Tibial nerve (tissue), 4 donors: ENCODE results near the gene CCDC43. TPM values are rescaled to one million over a fixed set of nuclear protein-coding genes. Genes with fewer than 3 reads are reported as not detected.
A peak's percentile ranks its signal among the peaks of the same experiment; 100 is the strongest.
"Not testable (repeated sequence)": the region's sequence is repeated elsewhere in the genome, so short reads cannot be mapped to it uniquely, and the experiment has no call there.

Experiments used
- DNase-seq, 2 donors: peaks; one replicate each; pipeline ENCODE4 v3.0.0-alpha.2; 2019; ENCODE audit warnings: low spot score in 2 of 2
- H3K27ac ChIP-seq, 4 donors: fragments of 200-600 bp; sonication (generic) in 3 of 4; one replicate each; pipeline ENCODE4 v1.5.1; 2017 to 2019; ENCODE audit warnings: mild to moderate bottlenecking in 1 of 4
- H3K27me3 ChIP-seq, 2 donors: fragments of 200-600 bp; sonication (generic) in 1 of 2; one replicate each; pipeline versions ENCODE4 v1.5.1 to v1.6.0; 2017 to 2019
- H3K36me3 ChIP-seq, 3 donors: fragments of 200-600 bp; sonication (generic); one replicate each; pipeline ENCODE4 v1.5.1; 2018 to 2019
- H3K4me1 ChIP-seq, 4 donors: fragments of 200-600 bp; sonication (generic) in 3 of 4; one replicate each; pipeline ENCODE4 v1.5.1; 2017 to 2019
- H3K4me3 ChIP-seq, 4 donors: fragments of 200-600 bp; sonication (generic) in 3 of 4; one replicate each; pipeline ENCODE4 v1.5.1; 2017 to 2019; ENCODE audit warnings: mild to moderate bottlenecking in 1 of 4, moderate library complexity in 1 of 4
- H3K9me3 ChIP-seq, 4 donors: fragments of 200-600 bp; sonication (generic) in 3 of 4; one replicate each; pipeline ENCODE4 v1.5.1; 2017 to 2019
- EP300 ChIP-seq, 2 donors: sonication (generic); formaldehyde crosslinking; IDR thresholded peaks; one replicate each; pipeline ENCODE4 v1.6.1; 2017; ENCODE audit warnings: antibody characterized with exemption in 2 of 2, mild to moderate bottlenecking in 1 of 2
- POLR2A ChIP-seq, 2 donors: fragments of 450-650 bp; IDR thresholded peaks; one replicate each; pipeline ENCODE4 v1.6.1; 2017; ENCODE audit warnings: antibody characterized with exemption in 2 of 2, mild to moderate bottlenecking in 2 of 2, moderate library complexity in 2 of 2
- WGBS, 2 donors: methylation state at CpG; one replicate each; pipeline ENCODE4 v1.1.5; 2018; 5-methylcytosine and 5-hydroxymethylcytosine counted together
- total RNA-seq, 4 donors: library from RNA; depleted of rRNA; stranded (reverse); fragments of >200 nt; gene quantifications; one replicate each; pipeline ENCODE4 v1.1.0, GENCODE V29; 2016
- TF ChIP-seq, protein P1 (sequence below), 5 experiments: fragments of 200-600 bp in 3 of 5; fragments of 450-650 bp in 2 of 5; sonication (generic) in 3 of 5; IDR thresholded peaks; one replicate each; pipeline ENCODE4 v1.5.1; 2016 to 2019; ENCODE audit warnings: antibody characterized with exemption in 5 of 5, mild to moderate bottlenecking in 3 of 5, moderate library complexity in 2 of 5

Gene CCDC43
- total RNA-seq, 4 donors from 2014 or later = 11.1 to 20.1 (median 16.5) TPM

DNA sequence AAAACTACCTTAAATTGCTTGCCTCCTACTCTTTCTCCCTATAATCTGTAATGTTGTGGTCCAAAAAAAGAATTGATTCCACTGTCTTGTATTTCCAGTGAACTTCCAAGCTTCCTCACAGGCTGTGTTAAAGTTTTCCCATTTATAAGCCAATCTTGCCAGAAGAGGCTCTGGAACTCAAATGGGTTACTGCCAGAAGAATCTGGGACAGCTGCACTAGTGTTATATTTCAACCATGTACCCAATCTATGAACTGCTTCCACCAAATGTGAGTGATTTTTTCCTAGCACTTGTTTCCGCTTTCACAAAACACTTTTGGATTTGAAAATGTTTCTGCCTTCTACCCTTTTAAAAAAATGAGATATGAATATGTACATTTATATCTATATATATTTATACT, 1.8 kb downstream of the CCDC43 start:
- H3K36me3 ChIP-seq = peaks cover 0 to 42% (median 6%) of the 10 kb centered on the region in 3 donors
- no peak for DNase-seq
- WGBS, 2 donors = 85% methylated on average over 1 of the region's 1 CpG

DNA sequence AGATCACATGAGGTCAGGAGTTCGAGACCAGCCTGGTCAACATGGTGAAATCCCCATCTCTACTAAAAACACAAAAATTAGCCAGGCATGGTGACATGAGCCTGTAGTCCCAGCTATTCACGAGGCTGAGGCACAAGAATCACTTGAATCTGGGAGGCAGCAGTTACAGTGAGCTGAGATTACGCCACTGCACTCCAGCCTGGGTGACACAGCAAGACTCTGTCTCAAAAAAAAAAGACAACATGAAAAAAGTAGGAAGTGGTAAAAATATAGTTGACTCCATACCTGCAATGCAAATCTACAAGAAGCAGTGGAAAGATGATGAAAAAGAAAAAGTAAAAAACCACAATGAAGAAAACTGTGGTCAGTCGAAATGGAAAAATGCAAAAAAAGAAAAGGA, 6.3 kb downstream of the CCDC43 start:
- WGBS, 2 donors = 85 to 88% methylated on average over 4 of the region's 4 CpGs
- H3K36me3 ChIP-seq = peaks cover 0 to 83% (median 10%) of the 10 kb centered on the region in 3 donors
- not testable (repeated sequence) for H3K27ac ChIP-seq, H3K27me3 ChIP-seq, H3K4me3 ChIP-seq, DNase-seq, H3K9me3 ChIP-seq
- peaks cover 0 to 10% (median 1%) of the 10 kb centered on the region in 4 donors for H3K4me1 ChIP-seq

More for the DNA sequence above, 1.8 kb downstream of the CCDC43 start:
- Histone ChIP-seq H3K9me3 (no peaks in the 10 kb centered on the region), H3K27ac (no peak overlapping the region), H3K4me3 (no peak overlapping the region), H3K4me1 (peaks cover 0 to 28% (median 7%) of the 10 kb centered on the region in 4 donors), H3K27me3 (no peaks in the 10 kb centered on the region)
- no peak for TF ChIP-seq EP300 (IDR thresholded peaks at IDR 0.05)
- TF ChIP-seq, protein P1, sequence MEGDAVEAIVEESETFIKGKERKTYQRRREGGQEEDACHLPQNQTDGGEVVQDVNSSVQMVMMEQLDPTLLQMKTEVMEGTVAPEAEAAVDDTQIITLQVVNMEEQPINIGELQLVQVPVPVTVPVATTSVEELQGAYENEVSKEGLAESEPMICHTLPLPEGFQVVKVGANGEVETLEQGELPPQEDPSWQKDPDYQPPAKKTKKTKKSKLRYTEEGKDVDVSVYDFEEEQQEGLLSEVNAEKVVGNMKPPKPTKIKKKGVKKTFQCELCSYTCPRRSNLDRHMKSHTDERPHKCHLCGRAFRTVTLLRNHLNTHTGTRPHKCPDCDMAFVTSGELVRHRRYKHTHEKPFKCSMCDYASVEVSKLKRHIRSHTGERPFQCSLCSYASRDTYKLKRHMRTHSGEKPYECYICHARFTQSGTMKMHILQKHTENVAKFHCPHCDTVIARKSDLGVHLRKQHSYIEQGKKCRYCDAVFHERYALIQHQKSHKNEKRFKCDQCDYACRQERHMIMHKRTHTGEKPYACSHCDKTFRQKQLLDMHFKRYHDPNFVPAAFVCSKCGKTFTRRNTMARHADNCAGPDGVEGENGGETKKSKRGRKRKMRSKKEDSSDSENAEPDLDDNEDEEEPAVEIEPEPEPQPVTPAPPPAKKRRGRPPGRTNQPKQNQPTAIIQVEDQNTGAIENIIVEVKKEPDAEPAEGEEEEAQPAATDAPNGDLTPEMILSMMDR (IDR thresholded peaks at IDR 0.05) = no peak
- TF ChIP-seq POLR2A (IDR thresholded peaks at IDR 0.05) = no peak

DNA sequence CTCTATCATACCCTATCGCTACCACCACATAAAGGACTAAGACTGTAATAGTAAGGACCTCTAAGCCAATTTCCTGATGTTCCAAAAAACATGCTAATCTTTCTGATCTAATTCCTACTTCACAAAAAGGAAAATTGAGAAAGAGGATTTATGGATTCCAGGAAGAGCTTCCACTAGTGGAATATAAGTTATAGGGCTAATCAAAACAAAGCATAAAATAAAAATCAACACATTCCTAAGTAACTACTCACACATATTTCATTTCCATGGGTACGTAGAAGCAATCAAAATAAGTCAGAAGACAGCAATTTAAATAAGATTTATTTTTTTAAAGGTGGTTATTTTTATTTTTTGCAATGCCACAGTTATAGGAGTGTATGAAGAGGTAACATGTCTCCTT, 12.4 kb downstream of the CCDC43 start:
- WGBS, 2 donors = 62 to 79% methylated on average over 2 of the region's 2 CpGs
- H3K27me3 ChIP-seq = no peaks in the 10 kb centered on the region
- H3K9me3 ChIP-seq = no peaks in the 10 kb centered on the region
- no peak overlapping the region for H3K4me3 ChIP-seq
- no peak overlapping the region for H3K27ac ChIP-seq
- H3K36me3 ChIP-seq = peaks cover 0 to 45% (median 3%) of the 10 kb centered on the region in 3 donors
- TF ChIP-seq POLR2A (IDR thresholded peaks at IDR 0.05) = no peak
- no peak for DNase-seq
- no peaks in the 10 kb centered on the region for H3K4me1 ChIP-seq

DNA sequence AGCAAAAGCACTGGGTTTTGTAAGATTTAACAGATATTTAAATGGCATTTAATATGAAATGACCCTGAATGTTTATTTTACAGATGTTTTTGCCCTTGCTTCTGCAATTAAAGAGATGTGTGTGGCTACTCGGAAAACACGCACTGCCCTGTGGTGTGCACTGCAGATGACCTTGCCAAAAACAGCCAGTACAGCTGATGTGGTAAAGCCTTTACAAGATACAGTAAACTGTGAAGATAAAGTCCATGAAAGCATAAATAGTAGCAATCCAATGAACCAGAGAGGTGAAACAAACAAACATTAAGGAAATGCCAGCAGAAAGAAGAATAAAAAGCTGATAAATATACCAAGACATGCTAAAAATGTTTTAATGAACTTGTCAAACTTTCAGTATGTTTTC, 15.7 kb downstream of the CCDC43 start:
- H3K27me3 ChIP-seq = no peaks in the 10 kb centered on the region
- peaks cover 0 to 15% (median 0%) of the 10 kb centered on the region in 3 donors for H3K36me3 ChIP-seq
- no peak for DNase-seq
- WGBS, 2 donors = 75 to 77% methylated on average over 2 of the region's 2 CpGs
- H3K9me3 ChIP-seq = no peaks in the 10 kb centered on the region
- H3K27ac ChIP-seq = no peak overlapping the region
- TF ChIP-seq, protein P1 (IDR thresholded peaks at IDR 0.05) = no peak
- TF ChIP-seq EP300 (IDR thresholded peaks at IDR 0.05) (no peak), POLR2A (IDR thresholded peaks at IDR 0.05) (no peak)
- H3K4me1 ChIP-seq = no peaks in the 10 kb centered on the region
- no peak overlapping the region for H3K4me3 ChIP-seq

DNA sequence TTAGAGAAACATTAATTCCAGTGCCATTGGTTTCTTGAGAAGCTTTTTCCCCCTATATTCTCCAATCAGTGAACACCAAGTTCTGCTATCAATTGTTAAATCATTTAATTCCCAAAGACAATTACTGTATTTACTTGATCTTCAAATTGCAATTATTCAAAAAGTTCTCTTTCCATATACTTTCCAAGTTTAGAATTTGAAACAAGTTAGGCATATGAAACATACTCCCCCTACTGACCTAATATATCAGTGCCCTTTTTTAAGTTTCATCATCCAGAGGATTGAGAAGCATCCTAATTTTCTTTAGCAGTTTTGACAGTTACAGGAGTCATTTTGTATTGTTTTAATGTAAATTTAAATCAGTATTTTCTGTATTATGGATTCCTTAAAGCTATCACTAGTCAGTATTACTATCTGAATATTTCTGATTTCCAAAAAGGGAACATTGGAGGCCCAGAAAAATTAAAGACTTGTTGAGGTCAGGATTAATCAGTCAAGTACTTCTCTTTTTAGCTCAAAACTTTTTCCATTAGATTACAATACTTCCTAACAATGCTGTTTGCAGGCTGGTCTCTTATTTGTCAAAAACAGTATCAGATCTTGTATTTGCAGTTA, 17.0 kb downstream of the CCDC43 start:
- Histone ChIP-seq H3K4me1 (no peaks in the 10 kb centered on the region), H3K4me3 (no peak overlapping the region), H3K27me3 (no peaks in the 10 kb centered on the region), H3K9me3 (no peaks in the 10 kb centered on the region), H3K36me3 (peaks cover 0 to 4% (median 0%) of the 10 kb centered on the region in 3 donors), H3K27ac (no peak overlapping the region)
- TF ChIP-seq, protein P1 (IDR thresholded peaks at IDR 0.05) = peak in 4 of 5 experiments; percentile 20 to 31 (median 28)
- TF ChIP-seq POLR2A (IDR thresholded peaks at IDR 0.05) (no peak), EP300 (IDR thresholded peaks at IDR 0.05) (no peak)
- no peak for DNase-seq

DNA sequence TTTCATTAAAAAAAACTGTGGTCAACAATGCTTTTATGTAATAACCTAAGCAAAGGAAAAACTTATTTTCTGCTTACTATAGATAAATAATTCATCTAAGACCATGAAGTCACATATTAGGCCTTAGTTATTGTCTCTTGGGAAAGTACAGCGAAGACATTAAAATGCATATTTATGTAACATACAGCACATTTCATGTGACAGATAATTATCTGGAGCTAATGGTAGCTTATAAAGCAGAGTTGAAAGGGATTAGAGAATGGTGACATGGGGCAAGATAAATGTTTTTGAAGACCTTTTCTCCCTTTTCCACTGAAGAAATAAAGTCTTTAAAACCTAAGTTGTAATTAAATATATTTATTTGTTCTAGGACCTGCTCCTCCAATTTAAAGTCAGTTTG, 23.6 kb downstream of the CCDC43 start:
- H3K27ac ChIP-seq = no peak overlapping the region
- no peaks in the 10 kb centered on the region for H3K9me3 ChIP-seq
- no peaks in the 10 kb centered on the region for H3K27me3 ChIP-seq
- H3K4me3 ChIP-seq = no peak overlapping the region
- no peaks in the 10 kb centered on the region for H3K36me3 ChIP-seq
- TF ChIP-seq POLR2A (IDR thresholded peaks at IDR 0.05) (no peak), EP300 (IDR thresholded peaks at IDR 0.05) (no peak)
- TF ChIP-seq, protein P1 (IDR thresholded peaks at IDR 0.05) = no peak
- no peak for DNase-seq
- H3K4me1 ChIP-seq = no peaks in the 10 kb centered on the region
- WGBS, 2 donors = 93 to 98% methylated on average over 1 of the region's 1 CpG
